ENCODE results near the gene MRPL46.
A peak's percentile ranks its signal among the peaks of the same experiment; 100 is the strongest.

The MRPL46 gene

GRCh38 chr15:88465633-88466224 lies 1.5 kb downstream of the MRPL46 start:
- no peak for TF ChIP-seq CTCF (IDR thresholded peaks at IDR 0.05; ENCODE audit: control insufficient read depth, insufficient read depth, low read depth, low read length, missing control alignments)
- peak; percentile 16 for DNase-seq (ENCODE audit: low read depth)
- H3K4me3 ChIP-seq (ENCODE audit: control insufficient read depth, low read depth, low read length) = no peak overlapping the region

GRCh38 chr15:88463870-88464532 lies 3.2 kb downstream of the MRPL46 start:
- no peak for TF ChIP-seq CTCF (IDR thresholded peaks at IDR 0.05; ENCODE audit: control insufficient read depth, insufficient read depth, low read depth, low read length, missing control alignments)

DNA sequence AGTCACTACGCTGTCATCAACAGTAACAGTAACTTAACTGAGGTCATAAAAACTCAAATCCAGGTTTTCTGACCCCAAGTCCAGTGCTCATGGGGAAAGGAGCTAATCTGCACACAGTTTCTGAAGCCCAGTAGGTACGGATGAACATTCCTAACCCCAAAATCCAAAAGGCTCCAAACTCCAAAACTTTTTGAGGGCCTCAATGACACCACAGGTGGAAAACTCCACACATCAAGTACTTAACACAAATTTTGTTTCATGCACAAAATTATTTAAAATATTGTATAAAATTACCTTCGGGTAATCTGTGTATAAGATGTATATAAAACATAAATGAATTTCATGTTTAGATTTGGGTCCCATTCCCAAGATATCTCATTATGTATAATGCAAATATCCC lies 10.5 kb downstream of the MRPL46 start:
- no peak for DNase-seq (ENCODE audit: low read depth)
- no peak for TF ChIP-seq CTCF (IDR thresholded peaks at IDR 0.05; ENCODE audit: control insufficient read depth, insufficient read depth, low read depth, low read length, missing control alignments)
- H3K4me3 ChIP-seq (ENCODE audit: control insufficient read depth, low read depth, low read length) = no peak overlapping the region

More at GRCh38 chr15:88463870-88464532, 3.2 kb downstream of the MRPL46 start:
- no peak overlapping the region for H3K4me3 ChIP-seq (ENCODE audit: control insufficient read depth, low read depth, low read length)
- DNase-seq (ENCODE audit: low read depth) = no peak

DNA sequence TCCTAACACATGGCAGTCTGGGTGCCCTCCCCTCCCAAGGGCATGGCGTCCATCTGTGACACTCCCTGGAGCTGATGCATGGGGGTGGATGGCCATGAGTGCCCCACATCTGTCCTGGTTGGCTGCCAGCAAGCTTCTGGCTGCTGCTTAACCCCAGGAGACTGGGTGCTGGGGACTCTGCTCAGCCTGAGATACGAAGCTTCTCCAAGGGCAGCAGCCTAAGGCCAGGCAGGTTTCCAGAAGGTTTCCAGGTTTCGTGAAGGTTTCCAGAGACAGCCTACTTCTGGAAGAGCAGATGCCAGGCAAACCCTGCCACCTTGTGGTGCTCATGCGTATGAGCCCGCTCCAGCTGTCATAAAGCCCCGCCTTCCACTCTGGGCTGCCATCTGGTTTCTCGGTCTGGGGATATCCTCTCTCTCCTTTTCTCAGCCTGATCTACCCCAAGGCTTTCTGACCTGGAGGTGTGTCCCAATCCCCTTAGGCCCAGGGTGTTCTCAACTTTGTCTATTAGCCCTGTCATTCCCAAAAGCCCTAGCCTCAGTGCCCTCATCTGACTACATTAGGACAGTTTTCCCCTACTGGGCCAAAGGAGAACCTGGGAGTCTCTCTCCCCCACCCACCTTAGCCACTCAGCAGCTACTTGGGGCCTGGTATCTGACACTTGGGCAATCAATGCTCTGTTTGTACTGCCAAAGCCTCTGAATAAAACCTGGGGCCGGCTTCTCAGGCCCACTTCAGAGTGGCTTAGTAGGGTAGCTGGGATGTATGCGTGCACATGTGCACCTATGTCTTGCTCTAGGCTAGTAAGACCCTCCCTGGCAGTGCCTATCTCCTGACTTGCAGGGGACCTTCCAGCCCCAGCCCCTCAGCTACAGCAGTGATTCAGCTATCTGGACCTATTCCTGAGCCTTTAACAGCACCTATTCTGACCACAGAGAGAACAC lies 12.0 kb downstream of the MRPL46 start:
- H3K4me3 ChIP-seq (ENCODE audit: control insufficient read depth, low read depth, low read length) = no peak overlapping the region
- peak; percentile 91 for TF ChIP-seq CTCF (IDR thresholded peaks at IDR 0.05; ENCODE audit: control insufficient read depth, insufficient read depth, low read depth, low read length, missing control alignments)
- peak; percentile 25 for DNase-seq (ENCODE audit: low read depth)

DNA sequence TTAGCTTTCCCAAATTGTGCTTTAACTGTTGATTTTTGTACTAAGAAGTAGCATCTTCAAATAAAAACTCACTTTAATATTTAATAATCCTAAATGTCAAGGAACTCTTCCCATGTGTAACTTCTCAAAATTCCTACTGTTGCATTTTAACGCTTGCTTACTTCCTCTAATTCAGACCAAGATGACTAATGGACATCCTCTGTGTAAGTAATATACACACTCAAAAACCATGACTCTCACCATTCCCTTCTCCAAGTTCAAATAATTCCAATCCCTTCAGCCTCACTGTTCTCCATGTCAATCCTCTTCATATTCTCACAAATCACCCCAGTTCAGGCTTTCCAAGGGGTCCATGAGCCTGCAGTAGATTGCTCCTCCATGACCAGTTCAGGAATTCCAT lies 13.0 kb downstream of the MRPL46 start:
- DNase-seq (ENCODE audit: low read depth) = no peak
- no peak overlapping the region for H3K4me3 ChIP-seq (ENCODE audit: control insufficient read depth, low read depth, low read length)

More for the DNA sequence above, 13.0 kb downstream of the MRPL46 start:
- TF ChIP-seq CTCF (IDR thresholded peaks at IDR 0.05; ENCODE audit: control insufficient read depth, insufficient read depth, low read depth, low read length, missing control alignments) = no peak
